HuH-7.5 (cell line): Measurements from ENCODE around the gene NT5C2.

ENCODE experiments used
- DNase-seq: peaks from one replicate; pipeline ENCODE4 v3.0.0; 2011; ENCODE audit warnings: low spot score

The NT5C2 gene

DNA sequence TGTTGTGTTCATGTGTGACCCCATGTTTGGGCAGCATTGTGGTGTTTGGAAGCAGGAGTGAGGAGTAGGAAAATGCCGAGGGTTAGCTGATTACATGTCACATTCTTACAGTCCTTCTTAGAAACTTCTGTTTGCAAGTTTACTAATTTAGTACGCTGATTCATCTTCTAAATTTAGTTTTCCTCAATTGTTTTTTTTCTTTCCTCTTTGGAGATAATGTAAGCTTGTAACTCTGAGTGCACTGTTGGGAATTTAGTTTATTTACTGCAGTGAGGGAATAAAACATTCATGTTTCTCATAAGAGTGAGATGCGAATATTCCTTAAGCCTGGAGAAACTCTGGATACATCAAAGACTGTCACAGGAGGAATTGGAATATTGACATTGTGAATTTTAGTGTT is 135.0 kb downstream of the NT5C2 start:
- no peak for DNase-seq

GRCh38 chr10:103055105-103055504 is 138.0 kb downstream of the NT5C2 start:
- no peak for DNase-seq

GRCh38 chr10:103054621-103055020 is 138.5 kb downstream of the NT5C2 start:
- no peak for DNase-seq

- DNase-seq = peak; percentile 64
These were observed 139.2 kb downstream of the NT5C2 start for GRCh38 chr10:103053659-103054581.

DNA sequence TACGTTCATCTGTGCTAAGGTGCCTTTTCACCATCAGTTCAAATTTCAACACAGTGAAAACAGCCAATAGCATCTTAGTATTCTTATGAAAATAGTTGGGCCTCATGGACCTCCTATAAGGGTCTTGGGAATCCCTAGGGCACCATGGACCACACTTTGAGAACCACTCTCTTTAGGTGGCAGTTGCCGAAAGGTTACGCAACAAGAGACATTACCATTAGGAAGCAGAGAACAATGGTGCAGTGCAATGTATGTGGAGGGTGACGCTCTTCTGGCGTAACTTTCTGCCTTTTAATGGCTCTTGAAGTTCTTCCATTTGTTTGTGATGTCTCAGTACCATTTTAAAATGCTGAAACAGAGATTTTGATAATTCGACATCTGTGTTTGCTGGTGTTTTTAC is 143.8 kb downstream of the NT5C2 start:
- no peak for DNase-seq

DNA sequence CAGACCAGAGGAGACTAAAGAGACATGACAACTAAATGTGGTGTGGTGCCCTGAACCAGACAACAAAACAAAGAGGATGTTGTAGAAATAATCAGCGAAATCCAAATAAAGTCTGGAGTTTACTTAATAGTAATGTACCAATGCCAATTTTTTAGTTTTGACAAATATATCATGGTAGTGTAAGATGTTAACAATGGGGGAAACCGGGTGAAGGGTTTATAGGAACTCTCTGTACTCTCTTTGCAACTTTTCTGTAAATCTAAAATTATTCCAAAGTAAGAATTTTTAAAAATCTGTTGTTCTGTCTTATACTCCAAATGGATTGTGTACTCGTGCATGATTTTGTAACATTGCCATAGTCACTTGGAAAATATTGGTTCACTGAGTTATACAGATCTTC is 145.7 kb downstream of the NT5C2 start:
- no peak for DNase-seq

GRCh38 chr10:103045961-103046360 is 147.1 kb downstream of the NT5C2 start:
- no peak for DNase-seq

DNA sequence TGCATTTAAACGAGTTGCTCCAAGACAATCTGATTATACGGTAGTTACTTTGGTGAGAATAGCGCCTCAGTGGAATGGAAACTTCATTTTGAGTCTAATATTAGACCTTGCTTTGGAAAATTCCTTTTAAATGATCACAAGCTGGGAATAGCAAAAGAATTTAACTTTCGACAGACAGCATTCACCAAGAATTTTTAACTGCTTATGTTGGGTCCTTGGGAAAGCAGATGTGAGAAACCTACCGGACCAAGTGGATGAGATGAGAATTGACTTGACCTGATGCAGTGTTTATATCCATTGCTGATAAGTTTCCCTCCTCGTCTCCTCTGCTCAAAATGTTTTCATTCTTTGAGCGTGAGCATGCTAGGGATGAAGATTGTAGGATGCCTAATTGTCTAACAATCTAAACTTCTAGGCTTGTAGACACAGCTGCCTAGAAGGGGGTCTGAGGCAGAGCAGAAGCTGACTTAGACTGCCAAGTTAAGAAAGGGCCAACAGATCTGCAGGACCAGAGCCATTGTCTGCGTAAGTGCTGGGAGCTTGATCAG is 148.1 kb downstream of the NT5C2 start:
- DNase-seq = no peak

DNA sequence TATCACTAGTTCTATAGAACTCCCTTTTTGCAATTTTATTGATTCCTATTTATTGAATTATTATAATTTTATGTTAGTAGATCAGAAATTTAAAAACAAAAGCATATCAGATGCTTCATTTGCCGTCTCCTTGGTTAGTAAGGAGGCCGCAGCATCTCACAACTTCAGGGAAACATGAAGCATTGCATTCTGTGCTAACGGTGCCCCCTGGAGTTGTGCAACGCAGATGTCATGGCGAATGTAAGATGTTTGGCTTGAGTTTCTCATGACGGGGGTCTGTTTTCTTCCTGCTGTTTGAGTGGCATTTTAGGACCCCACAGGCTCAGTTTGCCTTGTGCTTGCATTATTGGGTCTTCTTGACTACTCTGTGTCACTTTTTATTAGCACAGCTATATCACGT is 150.2 kb downstream of the NT5C2 start:
- no peak for DNase-seq

DNA sequence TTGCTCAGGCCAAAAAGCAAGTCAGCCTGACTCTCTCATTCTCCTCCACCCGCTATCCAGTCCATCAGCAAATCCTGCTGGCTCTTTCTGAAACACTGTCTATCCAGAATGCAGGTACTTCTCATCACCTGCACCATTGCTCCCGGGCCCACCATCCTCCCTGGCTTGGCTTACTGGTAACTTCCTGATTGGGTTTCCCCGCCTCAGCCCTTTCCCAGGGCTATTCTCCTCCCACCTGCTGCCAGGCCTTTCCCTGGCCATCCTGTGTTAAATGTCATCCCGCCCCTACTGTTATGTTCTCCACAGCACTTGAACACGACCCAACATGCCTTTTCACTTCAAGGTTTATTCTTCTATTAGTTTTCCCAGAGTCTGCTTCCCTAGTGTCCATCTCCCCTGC is 150.9 kb downstream of the NT5C2 start:
- DNase-seq = no peak

GRCh38 chr10:103041391-103041790 is 151.7 kb downstream of the NT5C2 start:
- no peak for DNase-seq

DNA sequence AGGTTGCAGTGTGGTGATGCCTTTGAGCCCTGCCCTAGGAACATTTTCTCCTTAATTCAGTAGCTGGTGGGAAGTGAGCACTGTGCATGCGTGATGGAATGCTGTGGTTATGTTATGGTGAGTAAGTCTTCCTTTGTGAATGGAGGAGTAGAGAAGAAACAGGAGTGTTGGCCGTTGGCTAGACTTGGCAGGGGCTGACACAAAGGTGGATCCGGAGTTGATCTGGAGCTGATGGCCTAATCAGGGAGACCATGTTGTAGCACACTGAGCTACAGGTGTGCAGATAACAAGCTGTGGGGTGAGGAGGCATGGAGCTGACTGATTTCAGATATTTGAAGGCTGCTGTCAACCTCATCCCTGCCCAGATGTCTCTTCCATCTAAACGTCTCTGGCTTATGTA is 152.7 kb downstream of the NT5C2 start:
- no peak for DNase-seq

GRCh38 chr10:103038570-103038969 is 154.5 kb downstream of the NT5C2 start:
- DNase-seq = no peak
